HG02870 (cell line): ENCODE data around the gene GRK3.
"Not testable (repeated sequence)": the region's sequence is repeated elsewhere in the genome, so short reads cannot be mapped to it uniquely, and the experiment has no call there.

ENCODE experiments used
- ATAC-seq: cut with Tn5 transposase; IDR thresholded peaks from one replicate; pipeline ENCODE4 v1.9.1; 2021; ENCODE audit warnings: mild to moderate bottlenecking, moderate library complexity; ENCODE audit not compliant: unreplicated experiment

GRK3 gene

DNA sequence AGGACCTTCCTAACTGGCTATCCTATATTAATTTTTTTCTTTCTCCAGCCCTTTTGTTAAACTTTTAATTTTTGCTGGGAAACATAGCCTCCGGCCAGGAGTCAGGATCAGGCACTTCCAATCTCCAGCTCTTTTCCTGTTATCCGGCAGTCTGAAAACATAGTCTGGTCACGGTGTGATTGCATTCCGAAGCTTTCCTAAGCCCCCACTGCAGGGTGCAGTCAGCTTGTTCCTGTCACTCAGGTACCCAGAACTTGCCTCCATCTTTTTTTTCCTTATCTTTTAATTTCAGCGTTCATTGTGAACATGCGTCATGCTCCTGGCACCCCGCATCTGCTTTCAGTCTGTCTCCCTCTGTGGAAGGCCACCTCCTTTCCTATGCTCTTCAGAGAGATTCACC is 59.4 kb downstream of the GRK3 start:
- no peak for ATAC-seq

DNA sequence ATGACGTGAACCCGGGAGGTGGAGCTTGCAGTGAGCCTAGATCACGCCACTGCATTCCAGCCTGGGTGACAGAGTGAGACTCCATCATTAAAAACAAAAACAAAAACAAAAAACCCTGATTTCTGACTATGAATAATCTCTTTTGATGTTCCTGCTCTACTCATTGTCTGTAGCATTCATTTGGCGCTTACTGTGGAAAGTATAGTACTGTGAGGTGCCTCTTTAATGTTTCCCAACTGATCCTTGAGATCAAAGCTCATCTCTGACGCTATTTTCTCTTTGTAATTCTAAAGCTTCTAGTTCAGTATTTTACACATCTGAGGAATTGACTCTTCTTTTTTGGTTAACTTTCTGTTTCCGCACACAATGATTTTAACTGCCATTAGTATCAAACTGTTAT is 60.0 kb downstream of the GRK3 start:
- ATAC-seq, result no peak

DNA sequence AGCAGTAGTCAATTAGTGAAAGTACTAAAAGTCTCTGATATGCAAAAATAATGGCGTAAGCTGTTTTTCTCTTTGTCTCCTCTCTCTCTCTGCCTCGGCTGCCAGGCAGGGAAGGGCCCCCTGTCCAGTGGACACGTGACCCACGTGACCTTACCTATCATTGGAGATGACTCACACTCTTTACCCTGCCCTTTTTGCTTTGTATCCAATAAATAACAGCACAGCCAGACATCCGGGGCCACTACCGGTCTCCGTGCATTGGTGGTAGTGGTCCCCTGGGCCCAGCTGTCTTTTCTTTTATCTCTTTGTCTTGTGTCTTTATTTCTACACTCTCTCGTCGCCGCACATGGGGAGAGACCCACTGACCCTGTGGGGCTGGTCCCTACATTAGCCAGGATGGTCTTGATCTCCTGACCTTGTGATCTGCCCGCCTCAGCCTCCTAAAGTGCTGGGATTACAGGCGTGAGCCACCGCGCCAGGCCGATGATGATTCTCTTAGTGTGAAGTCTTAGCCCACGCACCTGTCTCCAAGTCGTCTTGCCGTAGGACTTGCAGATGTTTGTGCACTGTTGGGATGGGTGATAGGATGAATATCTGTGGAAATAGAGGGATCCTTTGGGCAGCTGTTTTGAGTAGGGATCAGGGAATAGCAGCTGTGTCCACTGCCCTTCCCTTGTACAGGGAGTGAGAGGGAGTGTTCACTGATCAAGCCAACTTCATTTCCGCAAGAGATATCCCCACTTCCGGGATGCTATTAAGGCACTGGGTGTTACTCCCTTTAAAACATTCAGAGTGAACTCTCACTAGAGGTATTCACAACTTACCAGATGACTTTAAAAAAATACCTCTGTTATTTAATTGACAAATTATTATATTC is 61.5 kb downstream of the GRK3 start:
- ATAC-seq, result not testable (repeated sequence)

DNA sequence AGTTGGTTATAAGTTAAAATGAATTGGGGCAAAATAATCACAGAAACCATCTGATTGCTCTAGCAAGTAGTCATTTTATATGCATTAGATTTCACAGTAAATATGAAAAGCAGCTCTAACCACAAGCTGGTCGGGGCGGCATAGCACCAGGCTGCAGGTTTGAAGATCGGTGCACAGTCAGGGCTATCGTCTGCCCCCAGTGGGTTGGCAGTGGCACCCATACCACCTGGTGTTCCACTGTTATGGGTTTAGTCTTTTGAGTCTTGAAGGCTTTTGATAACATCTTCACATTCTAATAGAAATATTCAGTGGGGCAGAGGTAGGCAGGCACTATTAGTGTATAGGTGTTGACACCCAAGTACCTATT is 62.1 kb downstream of the GRK3 start:
- ATAC-seq, result no peak

DNA sequence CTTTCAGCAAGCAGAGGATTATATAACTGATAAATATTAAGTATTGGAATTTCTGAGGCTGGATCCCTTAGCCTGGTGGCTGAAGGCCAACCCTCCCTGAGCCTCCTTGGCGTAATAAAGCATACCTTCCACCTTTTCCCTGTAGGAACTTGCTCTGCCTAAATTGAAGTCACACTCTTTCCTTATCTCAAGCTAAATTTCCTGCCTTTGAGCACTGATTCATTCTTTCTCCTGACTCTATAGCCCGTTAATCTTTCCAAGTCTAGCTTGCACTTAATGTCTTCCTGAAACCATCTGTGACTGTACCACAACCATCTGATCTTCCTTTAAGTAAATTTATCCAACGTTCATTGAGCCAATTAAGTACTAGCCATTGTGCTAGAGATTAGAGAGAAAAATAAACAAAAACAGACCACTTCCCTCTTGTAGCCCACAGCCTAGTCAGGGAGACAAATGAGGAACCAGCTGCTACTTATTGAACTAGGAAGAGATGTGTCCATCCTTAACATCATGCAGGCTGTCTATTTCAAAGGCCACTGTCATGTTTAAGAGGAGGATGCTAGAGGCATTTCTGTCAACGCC is 62.9 kb downstream of the GRK3 start:
- no peak for ATAC-seq

DNA sequence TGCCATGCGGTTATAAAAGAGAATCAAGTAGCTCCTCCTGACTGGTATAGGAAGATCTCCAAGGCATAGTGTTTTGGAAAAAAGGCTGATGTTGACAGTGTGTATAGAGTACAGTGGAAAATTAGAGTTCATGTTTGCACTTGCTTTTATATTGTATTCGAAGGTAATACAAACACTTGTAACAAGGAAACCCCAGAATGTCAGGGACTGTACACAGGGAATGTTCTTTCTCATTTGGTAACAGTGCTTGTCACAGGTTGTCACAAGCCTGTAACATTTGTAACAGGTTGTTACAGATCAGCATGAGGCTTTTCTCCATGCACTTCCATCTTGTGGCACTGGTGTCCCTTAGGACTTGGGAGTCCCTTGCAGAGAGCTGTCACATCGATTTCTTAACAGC is 64.0 kb downstream of the GRK3 start:
- no peak for ATAC-seq

DNA sequence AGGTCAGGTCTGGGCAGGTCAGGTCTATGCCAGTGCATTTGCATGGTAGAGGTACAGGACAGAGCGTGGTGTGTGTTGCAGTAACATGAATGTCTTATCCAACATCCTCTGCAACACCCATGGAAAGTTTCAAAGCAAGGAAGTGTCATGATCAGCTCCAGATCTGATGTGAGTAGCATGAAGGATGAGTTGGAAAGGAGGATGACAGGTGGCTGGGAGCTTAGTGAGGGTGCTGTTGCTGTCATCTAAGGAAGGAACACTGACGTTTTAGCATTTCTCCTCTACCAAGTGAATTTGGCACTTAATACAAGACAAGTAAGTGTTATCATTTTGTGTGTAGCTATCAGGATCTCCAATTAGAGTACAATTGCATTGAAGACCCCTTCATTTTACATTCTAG is 65.1 kb downstream of the GRK3 start:
- no peak for ATAC-seq

DNA sequence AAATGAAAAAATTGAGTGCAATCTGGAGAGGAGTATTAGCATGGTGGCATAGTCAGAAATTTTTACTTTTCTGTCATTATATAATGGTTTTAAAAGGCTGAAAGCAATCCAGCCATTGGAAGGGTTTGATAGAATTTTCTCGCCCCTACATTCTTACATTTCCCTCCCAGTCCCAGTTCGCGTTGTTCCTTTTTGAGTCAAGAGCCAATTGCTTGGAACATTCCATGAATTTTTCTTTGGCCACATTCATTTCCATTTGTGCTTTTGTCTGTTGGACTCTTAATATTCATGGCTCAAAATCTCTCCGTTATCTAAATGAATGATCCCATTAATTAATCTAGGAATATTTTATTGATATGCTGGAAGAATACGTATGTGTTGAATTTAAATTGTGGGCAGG is 66.0 kb downstream of the GRK3 start:
- no peak for ATAC-seq

DNA sequence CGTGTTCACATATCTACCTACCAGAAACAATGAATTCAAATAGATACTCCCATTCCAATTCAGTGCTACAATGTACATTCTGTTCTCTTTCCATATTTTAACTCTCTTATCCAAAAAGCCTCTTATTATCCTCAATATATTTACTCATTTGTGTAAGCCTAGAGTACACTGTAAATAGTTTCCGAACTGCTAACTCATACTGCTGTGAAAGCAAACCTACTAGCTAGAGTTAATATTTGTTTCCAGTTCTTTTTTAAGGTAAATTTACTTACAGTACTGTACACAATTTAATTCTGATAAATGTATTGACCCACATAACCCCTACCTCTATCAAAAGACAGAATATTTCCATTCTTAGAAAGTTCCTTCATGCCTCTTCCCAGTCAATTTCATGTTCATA is 71.8 kb downstream of the GRK3 start:
- no peak for ATAC-seq

DNA sequence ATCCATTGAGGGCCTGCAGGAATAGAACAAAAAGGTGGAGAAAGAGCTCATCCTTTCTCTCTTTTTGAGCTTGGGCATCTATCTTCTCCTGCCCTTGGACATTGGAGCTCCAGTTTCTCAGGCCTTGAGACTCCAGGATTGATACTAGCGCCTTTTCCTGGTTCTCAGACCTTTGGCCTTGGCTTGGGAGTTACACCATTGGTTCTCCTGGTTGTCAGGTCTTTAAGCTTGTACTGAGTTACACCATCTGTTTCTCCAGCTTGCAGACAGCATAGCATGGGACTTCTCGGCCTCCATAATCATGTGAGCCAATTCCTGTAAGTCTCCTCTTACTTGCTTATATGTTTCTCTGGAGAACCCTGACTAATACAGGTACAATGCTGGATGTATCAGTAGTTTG is 72.6 kb downstream of the GRK3 start:
- ATAC-seq, result no peak

DNA sequence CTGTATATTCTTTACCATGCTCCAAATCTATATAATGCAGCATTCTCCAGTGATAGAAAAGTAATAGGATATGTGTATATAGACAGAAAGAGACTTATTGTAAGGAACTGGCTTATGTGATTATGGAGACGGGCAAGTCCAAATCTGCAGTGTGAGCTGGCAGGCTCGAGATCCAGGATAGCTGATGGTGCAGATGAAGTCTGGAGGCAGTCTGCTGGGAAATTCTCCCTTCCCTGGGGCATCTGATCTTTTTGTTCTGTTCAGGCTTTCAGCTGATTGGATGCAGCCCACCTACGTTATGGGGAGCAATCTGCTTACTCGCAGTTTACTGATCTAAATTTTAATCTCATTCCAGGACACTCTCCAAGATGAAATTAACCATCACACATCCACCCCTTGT is 73.2 kb downstream of the GRK3 start:
- ATAC-seq, result no peak

DNA sequence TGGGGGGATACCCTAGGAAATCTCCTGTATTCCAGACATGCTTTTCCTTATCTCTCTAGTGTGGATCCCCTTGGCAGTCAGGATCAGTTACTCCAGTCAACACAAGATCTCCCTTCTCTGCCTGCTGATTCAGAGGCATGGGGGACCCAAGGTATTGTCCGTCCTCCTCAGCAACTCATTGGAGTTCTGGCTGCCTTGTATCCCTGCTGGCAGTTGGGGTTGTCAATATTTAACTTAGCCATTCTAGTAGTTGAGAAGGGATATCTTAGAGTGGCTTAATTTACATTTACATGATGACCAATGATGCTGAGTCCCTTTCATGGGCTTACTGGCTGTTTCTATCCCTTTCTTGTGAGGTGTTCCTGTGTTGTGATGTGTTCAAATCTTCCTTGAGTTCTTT is 74.2 kb downstream of the GRK3 start:
- ATAC-seq, result no peak

DNA sequence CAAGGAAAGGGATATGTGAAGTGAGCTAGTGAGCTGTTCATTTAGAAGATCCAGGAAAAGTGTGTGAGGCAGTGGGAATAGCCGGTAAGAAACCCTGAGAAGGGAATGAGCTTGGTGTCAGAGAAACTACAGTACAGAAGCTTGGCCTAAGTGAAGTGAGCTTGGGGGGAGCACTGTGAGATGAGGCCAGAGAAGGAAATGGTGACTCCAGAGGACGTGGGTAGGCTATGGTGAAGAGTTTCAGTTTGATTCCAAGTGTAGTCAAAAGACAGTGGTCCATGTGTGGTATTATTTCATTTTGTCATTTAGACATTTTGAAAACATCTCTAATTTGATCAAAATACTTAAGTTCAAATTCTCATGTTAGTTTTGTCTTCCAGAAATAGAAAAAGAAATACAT is 77.2 kb downstream of the GRK3 start:
- ATAC-seq, result no peak

DNA sequence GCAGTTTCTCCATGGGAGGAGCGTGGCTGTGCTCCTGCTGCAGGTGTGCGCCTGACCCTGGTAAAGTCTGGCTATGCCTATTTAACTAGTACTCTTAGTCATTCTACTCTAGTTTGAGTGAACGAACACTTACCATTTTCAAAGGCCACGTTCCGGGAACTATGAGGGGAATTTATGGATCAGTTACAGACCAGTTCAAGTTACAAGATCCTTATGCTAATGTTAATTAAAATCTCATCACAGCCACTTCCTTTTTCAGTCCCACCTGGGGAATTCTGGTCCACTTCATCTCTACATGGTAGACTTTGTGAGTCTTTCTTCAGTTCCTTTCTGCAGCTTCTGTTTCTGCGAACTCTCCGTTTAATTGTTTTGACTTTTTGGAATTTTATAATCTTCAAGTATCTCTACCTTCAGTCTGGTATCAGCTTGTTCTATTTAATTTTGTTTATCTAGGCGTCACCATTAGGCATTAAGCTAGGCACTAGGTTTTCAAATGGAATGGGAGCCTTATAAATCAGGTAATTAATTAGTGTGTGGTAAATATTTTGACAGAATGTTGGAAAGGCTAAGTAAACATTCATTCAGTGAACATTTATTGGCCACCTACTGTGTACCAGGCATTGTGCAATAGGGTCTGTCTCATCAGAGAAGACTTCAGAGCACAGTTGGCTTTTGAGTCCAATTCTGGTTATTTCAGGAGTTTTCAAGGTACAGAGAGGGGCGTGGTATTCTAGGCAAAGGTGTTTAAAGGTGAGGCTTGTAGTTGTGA is 78.9 kb downstream of the GRK3 start:
- ATAC-seq, result no peak

DNA sequence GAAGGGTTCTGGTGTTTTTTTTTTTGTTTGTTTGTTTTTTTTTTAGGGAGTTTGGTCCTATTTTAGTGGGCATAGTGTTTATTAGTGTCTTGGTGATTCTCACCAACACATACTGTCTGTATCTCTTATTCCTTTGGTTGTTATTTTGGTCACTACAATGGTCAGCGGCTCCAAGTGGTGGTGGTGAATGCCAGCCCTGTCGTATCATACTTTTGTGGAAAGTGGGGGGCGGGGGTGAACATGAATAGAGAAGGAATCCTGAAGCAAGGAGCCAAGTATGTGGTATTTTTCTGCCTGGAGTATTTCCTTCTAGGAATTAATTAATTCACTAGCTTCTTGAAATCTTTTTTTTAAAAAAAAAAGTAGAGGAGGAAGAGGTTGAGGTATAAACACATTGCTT is 79.6 kb downstream of the GRK3 start:
- ATAC-seq, result no peak

DNA sequence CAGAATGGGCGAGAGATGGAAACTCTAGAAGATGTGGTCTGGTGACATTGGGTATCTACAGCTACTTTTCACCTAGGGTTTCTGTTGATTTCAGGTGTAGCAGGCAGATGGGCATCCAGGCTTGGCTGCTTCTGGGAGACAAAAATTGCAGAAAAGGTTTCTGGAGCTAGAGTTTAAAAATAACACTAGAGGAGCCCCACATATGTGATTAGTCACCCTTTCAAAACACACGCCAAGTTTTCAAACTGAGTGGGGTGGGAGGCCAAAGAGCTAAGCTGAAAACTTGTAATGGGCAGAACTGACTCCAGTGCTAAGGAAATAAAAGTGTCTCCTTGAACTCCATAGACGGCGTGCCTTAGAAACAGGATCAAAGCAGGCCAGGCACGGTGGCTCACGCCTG is 80.8 kb downstream of the GRK3 start:
- ATAC-seq, result no peak

DNA sequence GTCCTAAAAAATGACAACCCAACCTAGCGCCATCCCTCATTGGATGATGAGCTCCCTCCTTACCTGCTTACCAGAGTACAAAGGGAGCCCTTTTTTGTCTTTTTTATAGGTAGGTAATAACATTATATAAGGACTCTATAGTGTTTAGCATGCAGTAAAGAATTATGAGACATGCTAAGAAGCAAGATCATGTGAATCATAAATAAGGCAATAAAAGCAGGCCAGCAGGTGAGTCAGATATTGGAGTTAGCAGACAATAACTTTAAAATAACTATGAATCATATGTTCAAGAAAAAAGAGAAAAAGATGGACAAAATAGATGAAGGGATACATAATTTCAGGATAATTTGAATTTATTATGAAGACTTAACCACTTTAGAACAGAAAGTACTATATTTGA is 81.5 kb downstream of the GRK3 start:
- no peak for ATAC-seq

DNA sequence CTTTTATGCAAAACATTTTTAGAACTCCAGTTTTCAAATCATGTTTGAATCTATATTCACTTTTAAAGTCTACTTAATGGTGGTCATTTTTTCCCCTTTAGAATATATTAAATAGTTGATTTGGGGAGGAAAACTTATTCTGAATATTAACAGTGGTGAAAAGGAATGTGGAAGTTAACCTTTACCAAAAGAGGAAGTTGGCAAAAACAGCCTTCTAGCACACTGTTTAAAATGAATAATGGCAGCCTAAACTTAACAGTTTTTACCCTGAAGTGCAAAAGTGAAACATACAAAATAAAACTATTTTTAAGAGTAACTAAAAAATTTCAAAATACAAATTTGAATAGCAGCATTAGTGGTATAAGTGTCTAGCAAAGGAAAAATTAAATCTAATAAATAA is 86.4 kb downstream of the GRK3 start:
- no peak for ATAC-seq

DNA sequence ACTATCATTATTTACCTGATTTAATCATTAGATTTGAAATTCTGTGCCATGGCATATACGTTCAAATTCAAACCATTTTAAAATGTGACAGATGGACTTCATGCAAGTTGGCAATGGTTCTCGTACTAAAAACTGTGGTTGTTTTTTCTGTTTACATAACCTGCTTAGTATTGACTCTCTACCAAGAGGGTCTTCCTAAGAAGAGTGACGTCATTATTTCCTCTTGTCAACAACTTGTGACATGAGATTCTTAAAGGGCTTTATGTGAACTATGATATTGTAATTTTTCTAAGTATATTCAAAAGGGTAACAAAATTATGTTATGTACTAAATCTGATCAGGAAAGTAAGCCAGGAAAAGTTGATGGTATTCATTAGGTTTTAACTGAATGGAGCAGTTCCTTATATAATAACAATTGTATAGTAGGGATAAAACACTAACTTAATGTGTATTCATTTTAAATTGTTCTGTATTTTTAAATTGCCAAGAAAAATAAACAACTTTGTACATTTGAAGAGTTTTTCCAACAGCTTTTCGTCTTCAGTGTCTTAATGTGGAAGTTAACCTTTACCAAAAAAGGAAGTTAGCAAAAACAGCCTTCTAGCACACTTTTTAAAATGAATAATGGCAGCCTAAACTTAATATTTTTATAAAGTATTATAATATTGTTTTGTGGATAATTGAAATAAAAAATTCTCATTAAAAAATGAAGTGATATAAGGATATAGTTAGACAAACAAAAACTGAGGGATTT is 87.0 kb downstream of the GRK3 start:
- no peak for ATAC-seq

DNA sequence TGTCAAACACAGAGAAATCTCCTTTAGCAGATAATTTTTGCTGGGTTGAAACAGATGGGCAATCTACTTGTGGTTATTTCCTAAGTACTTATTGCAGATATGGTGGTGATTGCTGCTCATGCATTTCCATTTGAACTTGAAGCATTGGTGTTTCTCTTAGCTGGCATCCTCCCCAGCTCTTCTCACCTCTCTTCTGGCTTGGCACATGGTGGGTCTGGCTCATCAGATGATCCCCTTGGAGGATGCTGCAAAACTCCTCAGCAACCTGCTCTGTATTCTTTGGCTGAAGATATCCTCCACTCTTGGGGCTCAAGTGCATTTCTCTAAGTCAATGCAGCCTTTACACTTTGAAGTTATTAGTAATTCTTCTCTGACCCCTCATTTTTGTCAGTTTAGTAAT is 90.2 kb downstream of the GRK3 start:
- no peak for ATAC-seq

DNA sequence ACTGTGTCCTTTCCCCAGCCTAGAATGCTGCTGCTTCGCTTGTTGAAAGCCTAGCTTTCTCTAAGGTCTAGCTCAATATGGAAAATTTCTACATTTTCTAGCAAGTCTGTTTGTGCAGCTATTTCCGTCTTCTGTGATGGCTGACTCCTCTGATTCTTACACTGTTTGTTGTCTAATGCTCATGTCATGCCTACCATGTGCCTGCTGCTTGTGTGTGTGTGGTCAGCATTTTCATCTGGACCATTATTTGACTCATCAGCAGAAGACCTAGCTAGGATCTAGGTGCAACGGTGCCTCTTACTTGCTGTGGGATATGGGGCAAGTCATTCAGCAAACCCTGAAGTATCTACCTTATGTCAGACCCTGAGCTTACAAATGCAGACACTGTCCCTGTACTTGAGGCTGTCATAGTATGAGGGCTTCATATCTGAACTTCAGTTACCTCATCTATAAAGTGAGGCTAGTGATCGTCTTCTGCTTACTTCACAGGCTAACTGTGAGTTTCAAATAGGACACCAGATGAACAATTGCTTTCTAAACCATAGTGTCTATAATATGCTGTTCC is 91.0 kb downstream of the GRK3 start:
- no peak for ATAC-seq
